ENCODE measurements around the gene M1AP.
"Not testable (repeated sequence)": the region's sequence is repeated elsewhere in the genome, so short reads cannot be mapped to it uniquely, and the experiment has no call there.

M1AP gene

GRCh38 chr2:74564222-74564621 lies 83.9 kb downstream of the M1AP start:
- no peak for DNase-seq (ENCODE audit: low read depth)

DNA sequence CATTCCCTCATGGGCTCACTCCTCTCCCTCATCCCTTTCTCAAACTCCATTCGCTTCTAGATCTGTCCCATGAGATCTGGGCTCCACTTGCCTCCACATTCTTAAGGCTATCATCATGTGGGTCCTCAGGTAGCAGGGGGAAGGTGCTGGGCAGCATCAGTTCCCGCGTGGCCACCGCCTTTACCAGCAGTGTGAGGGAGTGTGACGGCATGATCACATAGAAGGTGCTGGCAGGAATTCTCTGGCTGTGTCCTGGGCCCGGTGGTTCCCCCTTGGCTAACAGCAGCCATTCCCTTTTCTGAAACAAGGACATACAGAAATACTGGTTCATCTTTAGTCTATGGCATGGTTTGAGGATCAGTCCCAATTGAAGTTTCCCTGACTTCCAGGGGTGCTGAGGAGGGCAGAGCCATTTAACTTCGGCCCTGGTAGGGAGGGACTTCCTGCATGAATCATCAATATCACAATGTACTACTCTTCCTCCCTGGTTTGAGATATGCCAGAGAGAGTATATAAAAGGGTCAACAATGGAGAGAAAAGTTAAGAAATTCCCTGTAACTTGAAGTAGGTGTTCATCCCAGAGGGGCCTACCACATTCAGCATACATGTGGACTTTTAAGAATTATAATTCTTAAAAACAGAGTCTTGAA lies 85.9 kb downstream of the M1AP start:
- DNase-seq (ENCODE audit: low read depth), result no peak

- not testable (repeated sequence) for DNase-seq (ENCODE audit: low read depth)
These were observed 87.1 kb downstream of the M1AP start for GRCh38 chr2:74561022-74561421.

GRCh38 chr2:74560591-74560990 lies 87.5 kb downstream of the M1AP start:
- no peak for DNase-seq (ENCODE audit: low read depth)

GRCh38 chr2:74559912-74560311 lies 88.2 kb downstream of the M1AP start:
- DNase-seq (ENCODE audit: low read depth), result no peak

DNA sequence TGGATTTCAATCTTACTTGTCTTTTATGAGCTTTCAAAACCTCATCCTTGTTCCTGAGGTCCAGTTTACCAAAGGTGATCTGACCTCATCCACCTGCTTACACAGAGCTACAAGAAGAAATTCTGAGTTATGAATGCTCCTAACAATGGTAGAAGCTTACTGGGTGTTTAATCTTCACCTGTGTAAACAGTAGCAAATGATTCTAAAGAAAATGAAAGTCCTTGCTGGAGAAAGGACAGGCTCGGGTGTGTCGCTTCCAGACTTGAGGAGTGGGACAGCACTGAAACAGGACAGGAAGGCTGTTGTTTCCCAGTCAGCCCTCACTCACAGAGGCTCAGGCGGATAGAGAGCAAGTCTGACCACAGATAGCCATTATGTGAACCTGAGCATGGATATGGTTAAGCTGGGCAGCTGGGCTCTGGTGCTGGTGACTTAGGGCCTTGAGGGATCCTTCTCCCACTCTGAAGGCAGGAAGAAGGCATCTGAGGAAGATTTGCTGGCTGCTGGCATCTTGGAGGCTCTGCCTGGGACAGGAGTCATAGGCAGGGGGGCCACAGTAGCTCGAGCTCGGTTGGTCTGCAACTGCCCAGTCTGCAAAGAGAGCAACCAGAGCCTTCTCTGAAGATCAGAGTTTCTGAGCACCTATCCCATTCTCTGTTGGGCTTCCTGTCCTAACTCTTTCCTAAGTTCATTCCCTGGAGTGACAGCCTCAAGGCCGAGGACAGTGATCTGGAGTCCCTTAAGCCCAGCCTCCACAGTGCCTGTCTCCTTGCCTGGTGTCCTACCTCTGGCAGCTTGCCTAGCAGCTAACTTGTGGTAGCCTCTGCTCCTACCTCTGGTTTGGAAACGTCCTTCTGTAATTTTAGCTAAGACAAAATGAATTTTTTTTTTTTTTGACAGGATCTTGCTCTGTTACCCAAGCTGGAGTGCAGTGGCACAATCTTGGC lies 89.6 kb downstream of the M1AP start:
- DNase-seq (ENCODE audit: low read depth), result no peak

DNA sequence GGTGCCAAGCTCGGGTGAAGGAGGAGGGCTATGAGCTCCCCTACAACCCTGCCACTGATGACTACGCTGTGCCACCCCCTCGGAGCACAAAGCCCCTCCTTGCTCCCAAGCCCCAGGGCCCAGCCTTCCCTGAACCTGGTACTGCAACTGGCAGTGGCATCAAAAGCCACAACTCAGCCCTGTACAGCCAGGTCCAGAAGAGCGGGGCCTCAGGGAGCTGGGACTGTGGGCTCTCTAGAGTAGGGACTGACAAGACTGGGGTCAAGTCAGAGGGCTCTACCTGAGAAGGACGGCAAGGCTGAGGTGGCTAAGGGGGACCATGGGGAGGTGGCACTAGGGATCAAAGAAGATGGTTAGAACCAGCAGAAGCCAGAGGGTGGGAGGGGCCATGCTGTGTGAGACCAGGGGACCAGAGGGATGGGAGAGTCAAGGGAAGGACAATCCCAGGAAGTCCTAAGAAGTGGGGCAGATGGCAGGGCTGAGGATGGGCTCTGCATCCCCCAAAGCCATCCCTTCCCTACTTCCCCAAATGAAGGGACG lies 91.2 kb downstream of the M1AP start:
- no peak for DNase-seq (ENCODE audit: low read depth)

DNA sequence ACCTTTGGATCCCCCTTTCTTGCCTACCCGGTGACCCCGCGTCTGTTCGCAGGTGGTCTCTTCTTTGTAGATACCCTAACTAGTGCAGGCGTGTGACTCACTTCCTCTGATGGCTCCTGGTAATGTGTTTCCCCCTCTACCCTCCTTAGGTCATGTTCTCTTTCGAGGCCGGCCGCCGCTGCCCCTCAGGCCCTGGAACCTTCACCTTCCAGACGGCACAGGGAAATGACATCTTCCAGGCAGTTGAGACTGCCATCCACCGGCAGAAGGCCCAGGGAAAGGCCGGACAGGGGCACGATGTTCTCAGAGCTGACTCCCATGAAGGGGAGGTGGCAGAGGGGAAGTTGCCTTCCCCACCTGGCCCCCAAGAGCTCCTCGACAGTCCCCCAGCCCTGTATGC lies 92.0 kb downstream of the M1AP start:
- DNase-seq (ENCODE audit: low read depth), result no peak

GRCh38 chr2:74555610-74556103 lies 92.5 kb downstream of the M1AP start:
- no peak for DNase-seq (ENCODE audit: low read depth)

DNA sequence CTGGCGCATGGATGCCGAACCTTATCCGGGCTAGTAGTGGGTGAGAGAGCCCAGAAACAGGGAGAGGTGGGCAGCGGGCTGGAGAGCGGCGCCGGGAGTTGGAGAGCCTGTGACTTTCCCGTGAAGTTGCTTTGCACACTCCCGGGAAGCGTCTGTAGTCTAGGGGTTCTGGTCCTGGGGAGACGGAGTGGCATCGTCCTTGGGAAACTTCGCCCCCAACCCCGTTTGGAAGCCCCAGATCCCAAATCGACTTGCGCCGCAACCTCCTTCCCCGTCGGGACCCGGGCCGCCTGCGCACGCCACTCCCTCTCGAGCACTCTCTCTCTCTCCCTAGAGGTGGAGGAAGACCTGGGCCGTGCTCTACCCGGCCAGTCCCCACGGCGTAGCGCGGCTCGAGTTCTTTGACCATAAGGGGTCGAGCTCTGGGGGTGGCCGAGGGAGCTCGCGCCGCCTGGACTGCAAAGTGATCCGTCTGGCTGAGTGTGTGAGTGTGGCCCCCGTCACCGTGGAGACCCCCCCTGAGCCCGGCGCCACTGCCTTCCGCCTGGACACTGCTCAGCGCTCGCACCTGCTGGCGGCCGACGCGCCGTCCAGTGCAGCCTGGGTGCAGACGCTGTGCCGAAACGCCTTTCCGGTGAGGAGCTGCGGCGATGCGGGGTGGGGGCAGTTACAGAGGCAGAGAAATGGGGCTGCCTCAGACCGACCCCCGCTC lies 93.2 kb downstream of the M1AP start:
- no peak for DNase-seq (ENCODE audit: low read depth)

DNA sequence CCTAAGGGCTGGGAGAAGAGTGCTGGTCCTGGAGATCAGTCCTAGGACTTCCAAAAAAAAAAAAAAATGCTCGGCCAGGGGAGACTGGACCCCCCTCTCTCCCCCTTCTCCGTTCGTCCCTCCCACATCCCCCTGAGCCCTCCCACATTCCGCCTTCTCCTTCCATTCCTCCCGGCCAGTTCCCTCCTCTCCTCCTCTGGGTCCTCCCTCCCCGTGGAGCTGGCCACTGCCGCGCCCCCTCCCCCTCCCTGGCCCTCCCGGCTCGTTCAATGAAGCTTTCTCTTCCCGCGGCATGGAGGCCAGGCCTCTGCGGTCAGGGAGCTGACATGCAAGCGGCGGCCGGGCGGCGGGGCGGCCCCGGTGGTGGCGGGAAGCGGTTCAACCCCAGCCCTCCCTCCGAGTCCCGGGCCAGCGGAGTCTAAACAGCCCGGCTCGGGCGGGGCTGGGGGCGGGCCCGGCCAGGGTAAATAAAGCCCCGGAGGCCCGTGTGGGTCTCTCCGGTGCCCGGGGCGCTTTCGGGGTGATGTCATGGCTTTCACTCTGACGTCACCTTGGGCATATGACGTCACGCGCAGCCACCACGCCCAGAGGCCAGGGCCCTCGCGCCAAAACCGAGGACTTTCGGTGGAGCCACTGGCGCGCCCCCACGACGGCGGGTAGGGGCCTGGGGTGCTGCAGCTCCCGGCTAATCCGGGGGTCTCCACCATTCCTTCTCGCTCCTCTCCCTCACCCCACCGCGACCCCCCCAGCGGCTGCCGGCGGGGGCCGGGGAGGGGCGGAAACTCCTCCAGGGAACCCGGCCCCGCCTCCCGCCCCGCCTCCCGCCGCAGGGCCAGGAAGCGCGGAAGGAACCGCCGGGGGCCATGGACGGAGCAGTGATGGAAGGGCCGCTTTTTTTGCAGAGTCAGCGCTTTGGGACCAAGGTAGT lies 94.0 kb downstream of the M1AP start, which contains the start of the genes DOK1 and LOXL3:
Gene DOK1 (plus strand): TSS at position 829 of the 928 bp plus-strand sequence. CDS start 35 bp downstream, at position 864.
Gene LOXL3 (minus strand): TSS at position 51 of the 928 bp plus-strand sequence. CDS start 1,308 bp downstream, outside the sequence.
- peak; percentile 77 for DNase-seq (ENCODE audit: low read depth)

DNA sequence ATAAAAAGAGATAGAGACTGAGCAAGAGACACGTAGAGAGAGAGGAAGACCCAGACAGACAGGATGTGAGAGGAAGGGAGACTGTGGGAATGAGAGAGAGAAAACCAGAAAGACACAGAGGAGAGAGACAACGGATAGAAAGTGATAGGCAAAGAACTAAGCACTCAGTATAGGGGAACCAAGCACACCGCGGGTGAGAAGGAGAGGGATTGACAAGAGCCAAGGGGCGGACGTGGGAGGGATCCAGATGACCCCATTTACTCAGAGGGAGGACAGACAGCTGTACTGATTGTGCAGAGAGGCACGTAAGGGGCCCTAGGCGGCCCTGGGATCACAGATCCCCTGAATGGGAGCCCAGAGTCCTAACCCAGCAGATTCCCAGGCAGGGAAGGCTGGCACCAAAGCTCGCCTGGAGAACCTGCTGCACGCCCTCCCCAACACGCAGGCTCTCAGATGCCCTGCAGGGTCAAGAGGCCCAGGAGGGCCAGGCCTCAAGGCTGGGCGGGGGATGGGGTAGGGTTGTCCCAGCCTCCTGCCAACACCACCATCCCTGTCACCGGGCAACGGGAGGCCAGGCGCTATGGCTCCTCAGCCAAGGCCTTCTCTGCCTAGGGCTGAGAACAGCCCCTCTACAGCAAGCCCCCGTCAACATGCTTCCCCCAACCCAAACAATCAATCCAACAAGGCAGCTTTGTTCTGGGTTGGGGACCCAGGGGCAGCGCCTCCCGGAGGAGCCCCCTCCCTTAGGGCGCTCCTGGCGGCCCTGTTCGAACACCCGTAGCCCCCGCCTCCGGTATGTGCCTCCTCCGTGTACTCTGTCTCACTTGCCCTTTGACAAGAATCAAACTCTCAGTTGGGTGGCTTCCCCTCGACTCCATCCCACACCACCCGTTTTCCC lies 95.0 kb downstream of the M1AP start:
- no peak for DNase-seq (ENCODE audit: low read depth)

DNA sequence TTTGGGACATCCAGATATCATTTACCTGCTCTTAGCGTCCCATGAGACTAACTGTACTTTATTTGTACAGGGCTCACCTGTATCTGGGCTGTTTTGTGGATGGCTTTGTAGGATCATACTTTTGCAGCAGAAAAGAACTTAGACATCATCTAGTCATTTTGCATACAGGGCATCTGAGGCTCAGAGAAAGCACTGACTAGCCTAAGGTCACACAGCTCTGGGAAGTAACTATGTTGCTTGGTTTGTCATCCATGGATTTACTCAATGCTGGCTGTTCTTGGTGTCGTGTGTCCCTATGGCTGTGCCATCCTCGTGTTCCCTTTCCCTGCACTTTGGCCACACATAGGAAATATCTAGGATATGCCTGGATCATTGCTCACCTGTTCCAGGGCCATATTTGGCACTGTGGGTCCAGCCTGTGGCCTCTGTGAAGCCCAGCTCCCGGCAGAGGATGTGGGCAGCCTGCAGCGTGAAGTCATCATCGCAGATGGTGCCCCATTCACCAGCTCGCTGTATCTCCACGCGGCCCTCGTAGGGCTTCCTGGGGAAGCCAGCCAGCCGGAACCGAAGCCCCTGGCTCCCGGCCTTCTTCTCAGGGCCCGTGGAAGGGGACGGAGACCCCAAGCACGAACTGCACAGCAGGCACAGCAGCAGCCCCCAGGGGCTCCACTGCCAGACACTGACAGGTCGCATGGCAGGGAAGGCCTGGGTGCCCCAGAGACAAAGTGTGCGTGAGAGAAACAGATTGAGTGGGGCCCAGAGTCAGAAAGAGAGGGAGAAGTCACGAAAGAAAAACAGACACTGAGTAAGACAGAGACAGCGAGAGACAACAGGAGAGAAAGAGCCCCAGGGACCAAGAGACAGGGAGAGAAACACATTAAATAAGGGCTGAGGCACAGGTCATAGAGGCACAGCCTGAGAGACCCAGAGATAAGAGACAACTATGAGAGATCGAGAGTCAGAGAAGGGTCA lies 95.9 kb downstream of the M1AP start:
- DNase-seq (ENCODE audit: low read depth), result no peak

GRCh38 chr2:74551530-74551929 lies 96.6 kb downstream of the M1AP start:
- DNase-seq (ENCODE audit: low read depth), result no peak

DNA sequence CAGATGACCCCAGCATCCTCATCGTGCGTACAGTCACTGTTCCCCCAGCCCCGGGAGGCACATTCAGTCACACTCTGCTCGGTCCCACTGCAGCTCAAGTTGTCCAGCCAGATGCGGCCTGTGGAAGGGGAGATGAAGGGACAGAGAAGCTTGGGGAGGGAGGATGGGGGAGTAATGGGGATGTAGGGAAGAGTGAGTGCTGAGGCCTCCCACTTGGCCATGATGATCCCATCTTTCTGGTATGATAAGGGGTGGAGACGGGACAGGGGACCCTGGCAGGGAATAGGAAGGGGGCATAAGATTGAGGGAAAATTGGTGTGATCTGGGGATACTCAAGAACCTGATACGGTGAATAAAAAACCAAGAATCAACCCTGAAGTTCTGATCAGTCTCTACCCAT lies 97.9 kb downstream of the M1AP start:
- no peak for DNase-seq (ENCODE audit: low read depth)

DNA sequence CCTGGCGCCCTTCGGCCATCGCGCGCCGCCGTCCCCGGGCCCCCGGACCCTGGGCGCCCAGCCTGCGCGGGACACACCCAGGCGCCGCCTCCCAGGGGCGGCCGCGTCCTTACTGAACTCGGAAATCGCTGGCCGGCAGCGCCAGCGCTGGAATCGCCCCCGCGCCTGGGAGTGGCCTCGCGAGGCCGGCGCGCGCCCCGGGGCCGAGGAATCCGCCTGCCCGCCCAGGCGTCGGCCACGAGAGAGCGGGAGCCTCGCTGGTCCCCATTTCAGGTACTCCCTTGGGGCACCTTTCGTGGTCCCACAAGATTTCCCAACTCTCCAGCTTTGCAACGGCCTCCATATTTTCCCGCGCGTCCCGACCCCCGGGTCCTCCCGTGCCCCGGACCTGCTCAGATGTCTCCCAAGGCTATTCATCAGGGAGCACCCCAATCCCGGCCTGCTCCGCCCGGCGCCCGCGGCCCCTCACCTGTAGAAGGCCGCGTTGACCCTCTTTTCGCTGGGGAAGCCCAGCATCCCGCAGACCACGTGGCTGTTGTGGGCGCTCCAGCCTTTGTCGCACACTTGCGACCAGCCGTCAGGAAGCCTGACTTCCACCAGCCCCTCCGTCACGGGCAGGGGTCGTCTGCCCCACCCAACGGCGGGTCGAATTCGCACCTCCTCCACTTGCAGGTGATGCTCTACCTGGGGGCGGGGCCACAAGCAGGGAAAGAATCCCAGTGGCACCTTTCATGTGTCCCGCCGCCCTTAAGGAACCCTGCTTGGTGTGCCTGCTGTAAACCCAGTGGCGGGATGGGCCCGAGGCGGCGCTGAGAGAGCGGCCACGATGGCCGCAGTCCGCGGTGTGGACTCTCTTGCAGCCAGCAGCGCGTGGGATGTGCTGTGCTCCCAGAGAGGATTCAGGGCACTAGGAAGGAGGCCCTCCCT lies 99.0 kb downstream of the M1AP start:
- DNase-seq (ENCODE audit: low read depth), result no peak

- no peak for DNase-seq (ENCODE audit: low read depth)
These were observed 99.7 kb downstream of the M1AP start for GRCh38 chr2:74548285-74548899.
